Measurements from ENCODE around the gene LSAMP. TPM values are rescaled to one million over a fixed set of nuclear protein-coding genes. Genes with fewer than 3 reads are reported as not detected.

The LSAMP gene
- total RNA-seq, 1 experiment from 2014 or later: 0.90 TPM

GRCh38 chr3:116039651-116039985, 405.7 kb downstream of the LSAMP start:
- Histone ChIP-seq H2BK5ac (ENCODE audit: insufficient read length, low read length) (no peak overlapping the region), H3K23ac (ENCODE audit: insufficient read length, low read depth, low read length) (no peak overlapping the region), H4K5ac (ENCODE audit: insufficient read length, low read depth, low read length) (no peak overlapping the region), H2BK12ac (ENCODE audit: insufficient read length, low read depth, low read length) (no peak overlapping the region), H3K9ac (ENCODE audit: extremely low read depth, insufficient read length, low read length) (no peak overlapping the region), H3K9me3 (ENCODE audit: control insufficient read depth, low read depth, low read length) (no peaks in the 10 kb centered on the region), H3K4ac (ENCODE audit: low read depth, low read length) (no peak overlapping the region), H3K4me1 (ENCODE audit: insufficient read depth, low read length) (no peaks in the 10 kb centered on the region), H2AK5ac (ENCODE audit: insufficient read length, low read length) (no peak overlapping the region), H2BK20ac (ENCODE audit: low read depth, low read length, poor library complexity, severe bottlenecking) (no peak overlapping the region), H2BK120ac (ENCODE audit: low read depth, low read length, poor library complexity, severe bottlenecking) (no peak overlapping the region), H2BK15ac (ENCODE audit: low read depth, low read length) (no peak overlapping the region), H3K18ac (ENCODE audit: insufficient read length, low read depth, low read length) (no peak overlapping the region), H3K27ac (ENCODE audit: insufficient read length, low read depth, low read length) (no peak overlapping the region), H3K14ac (ENCODE audit: insufficient read depth, low read length) (no peak overlapping the region), H4K20me1 (ENCODE audit: control insufficient read depth, insufficient read depth, insufficient read length) (no peaks in the 10 kb centered on the region), H4K91ac (ENCODE audit: insufficient read length, low read depth, low read length) (no peak overlapping the region), H3K23me2 (ENCODE audit: insufficient read length, low read depth, low read length, poor library complexity, severe bottlenecking) (no peaks in the 10 kb centered on the region), H3K79me1 (ENCODE audit: insufficient read depth, low read depth, low read length, poor library complexity, severe bottlenecking) (no peaks in the 10 kb centered on the region), H3K79me2 (ENCODE audit: insufficient read depth, low read length) (no peaks in the 10 kb centered on the region), H2AFZ (ENCODE audit: low read length) (no peak overlapping the region), H3K56ac (ENCODE audit: insufficient read length, low read depth, low read length) (no peak overlapping the region), H3K27me3 (ENCODE audit: insufficient read depth, low read length) (no peaks in the 10 kb centered on the region), H4K8ac (replicated peaks; ENCODE audit: insufficient read length, low read depth, low read length) (no peak overlapping the region), H3T11ph (ENCODE audit: low read length) (no peak overlapping the region), H3K4me2 (ENCODE audit: insufficient read depth, insufficient read length, low read length) (no peak overlapping the region)
- Mint-ChIP-seq H3K36me3 (ENCODE audit: insufficient read depth in 1 of 3, low read depth in 3 of 3) (no peaks in the 10 kb centered on the region), H3K4me1 (peaks cover 5 to 23% of the 10 kb centered on the region in 2 experiments; a peak in 3 of 4 replicates), H3K27me3 (ENCODE audit: low read depth) (no peaks in the 10 kb centered on the region), H3K4me3 (no peak overlapping the region), H3K9me3 (no peaks in the 10 kb centered on the region), H3K27ac (no peak overlapping the region)
- TF ChIP-seq CTCF (conservative IDR thresholded peaks at IDR 0.05): no peak
- WGBS (ENCODE audit: extremely low coverage, insufficient read length, low lambda C conversion rate): no CpG with 5 or more reads among the region's 4 CpGs
- DNase-seq: no peak
